IMR-90 (cell line): ENCODE results near the gene MAN1A2. TPM values are rescaled to one million over a fixed set of nuclear protein-coding genes. Genes with fewer than 3 reads are reported as not detected.

Experiments used
- polyA plus RNA-seq, 3 experiments: library from polyadenylated mRNA; depleted of rRNA; stranded (reverse); fragments of >200 nt; gene quantifications; 2 replicates each; pipeline ENCODE4 v1.2.3, GENCODE V29; 2012; ENCODE audit warnings: low replicate concordance in 1 of 3
- total RNA-seq: library from RNA; depleted of rRNA; stranded (reverse); fragments of >200 nt; gene quantifications from 2 replicates; pipeline ENCODE4 v1.2.3, GENCODE V29; 2012; rRNA removed

MAN1A2 gene
- total and polyA plus RNA-seq, 2 of the 4 experiments (the other 2 are of a cell fraction) = 12.4 to 29.4 TPM

Other genes starting within 250 kb of the MAN1A2 start
- gene TRIM45, start 245.7 kb upstream of the MAN1A2 start, total RNA-seq = 1.7 and 2.0 TPM in 2 replicates
- 4.1 and 5.1 TPM in 2 replicates for gene TRIM45, start 245.7 kb upstream of the MAN1A2 start, polyA plus RNA-seq (2012; rRNA removed)
- gene VTCN1, start 156.5 kb upstream of the MAN1A2 start, total RNA-seq = not detected in 2 replicates
- gene VTCN1, start 156.5 kb upstream of the MAN1A2 start, polyA plus RNA-seq (2012; rRNA removed) = not detected in 2 replicates
- 4.1 and 5.3 TPM in 2 replicates for gene TENT5C, start 238.6 kb downstream of the MAN1A2 start, total RNA-seq
- gene TENT5C, start 238.6 kb downstream of the MAN1A2 start, polyA plus RNA-seq (2012; rRNA removed) = 1.2 and 1.5 TPM in 2 replicates